Neural cell (in vitro differentiated cells): Measurements from ENCODE around the gene GCK.

Experiments used
- CTCF ChIP-seq: fragments of 450-650 bp; IDR thresholded peaks from 2 replicates; pipeline ENCODE4 v1.5.1; 2014; ENCODE audit warnings: antibody characterized with exemption, mild to moderate bottlenecking, moderate library complexity; ENCODE audit not compliant: poor library complexity, severe bottlenecking
- EP300 ChIP-seq: fragments of 450-650 bp; conservative IDR thresholded peaks from 2 replicates; pipeline ENCODE4 v1.6.1; 2014; ENCODE audit warnings: antibody characterized with exemption, mild to moderate bottlenecking, moderate library complexity; ENCODE audit not compliant: poor library complexity, severe bottlenecking
- EZH2 ChIP-seq: fragments of 200-600, 300-800 bp; shearing (Covaris generic), sonication (generic); IDR thresholded peaks from 2 replicates; pipeline ENCODE4 v1.6.1; 2014; ENCODE audit warnings: antibody characterized with exemption, low read length, borderline replicate concordance, mild to moderate bottlenecking; ENCODE audit not compliant: insufficient read depth, poor library complexity, severe bottlenecking
- MXI1 ChIP-seq: fragments of 450-650 bp; conservative IDR thresholded peaks from 2 replicates; pipeline ENCODE4 v1.6.1; 2014; ENCODE audit warnings: antibody characterized with exemption, mild to moderate bottlenecking; ENCODE audit not compliant: poor library complexity, severe bottlenecking
- POLR2AphosphoS5 ChIP-seq: IDR thresholded peaks from 2 replicates; pipeline ENCODE4 v1.6.1; 2012
- RAD21 ChIP-seq: fragments of 450-650 bp; conservative IDR thresholded peaks from 2 replicates; pipeline ENCODE4 v1.6.1; 2014; ENCODE audit warnings: antibody characterized with exemption, mild to moderate bottlenecking, moderate library complexity
- REST ChIP-seq: IDR thresholded peaks from 2 replicates; pipeline ENCODE4 v1.6.1; 2012; ENCODE audit warnings: borderline replicate concordance
- SMC3 ChIP-seq: fragments of 450-650 bp; conservative IDR thresholded peaks from 2 replicates; pipeline ENCODE4 v1.6.1; 2014; ENCODE audit warnings: antibody characterized with exemption, mild to moderate bottlenecking, moderate library complexity; ENCODE audit not compliant: poor library complexity

GRCh38 chr7:44228571-44229350 lies 39.5 kb upstream of the GCK start:
- TF ChIP-seq CTCF, result no peak
- no peak for TF ChIP-seq EZH2
- TF ChIP-seq EP300, result no peak
- TF ChIP-seq POLR2AphosphoS5, result no peak
- no peak for TF ChIP-seq SMC3
- no peak for TF ChIP-seq RAD21
- TF ChIP-seq REST, result no peak
- no peak for TF ChIP-seq MXI1
